ENCODE results near the gene RFPL2.
"Not testable (repeated sequence)": the region's sequence is repeated elsewhere in the genome, so short reads cannot be mapped to it uniquely, and the experiment has no call there.

The RFPL2 gene

GRCh38 chr22:32197553-32198226, 7.2 kb downstream of the RFPL2 start:
- peaks cover 58% of the 10 kb centered on the region for H3K27me3 Mint-ChIP-seq
- H3K4me1 Mint-ChIP-seq, ATAC-seq, H3K27ac Mint-ChIP-seq, H3K9me3 Mint-ChIP-seq, H3K4me3 Mint-ChIP-seq, H3K36me3 Mint-ChIP-seq: not testable (repeated sequence)

DNA sequence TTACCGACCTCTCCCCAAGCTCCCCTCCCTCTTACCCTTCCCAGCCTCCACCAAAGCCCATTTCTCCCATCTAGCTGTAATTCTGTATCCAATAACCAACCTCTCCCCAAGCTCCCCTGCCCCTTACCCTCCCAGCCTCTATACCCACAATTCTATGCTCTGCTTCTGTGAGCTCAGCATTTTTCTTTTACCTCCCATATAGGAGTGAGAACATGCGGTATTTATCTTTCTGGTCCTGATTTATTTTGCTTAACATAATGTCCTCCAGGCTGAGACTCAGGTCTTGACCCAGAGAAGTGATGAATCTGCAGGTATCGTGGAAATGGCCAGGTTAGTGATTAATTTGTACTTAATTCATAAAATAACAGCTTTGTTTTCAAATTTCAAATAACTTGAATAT, 9.0 kb downstream of the RFPL2 start:
- not testable (repeated sequence) for H3K4me1 Mint-ChIP-seq, H3K9me3 Mint-ChIP-seq, H3K36me3 Mint-ChIP-seq, H3K27ac Mint-ChIP-seq, H3K4me3 Mint-ChIP-seq, ATAC-seq
- H3K27me3 Mint-ChIP-seq: peaks cover 56% of the 10 kb centered on the region

- not testable (repeated sequence) for H3K27ac Mint-ChIP-seq, H3K36me3 Mint-ChIP-seq
- H3K27me3 Mint-ChIP-seq: peaks cover 44% of the 10 kb centered on the region
Observed at GRCh38 chr22:32193346-32193745, 11.5 kb downstream of the RFPL2 start.

GRCh38 chr22:32191021-32191420, 13.9 kb downstream of the RFPL2 start:
- not testable (repeated sequence) for ATAC-seq, H3K36me3 Mint-ChIP-seq, H3K4me3 Mint-ChIP-seq, H3K4me1 Mint-ChIP-seq, H3K27ac Mint-ChIP-seq, H3K9me3 Mint-ChIP-seq
- H3K27me3 Mint-ChIP-seq: peaks cover 37% of the 10 kb centered on the region

More at GRCh38 chr22:32193346-32193745, 11.5 kb downstream of the RFPL2 start:
- not testable (repeated sequence) for H3K4me3 Mint-ChIP-seq, H3K9me3 Mint-ChIP-seq, H3K4me1 Mint-ChIP-seq, ATAC-seq

GRCh38 chr22:32185821-32186220, 19.1 kb downstream of the RFPL2 start:
- Mint-ChIP-seq H3K4me1 (no peaks in the 10 kb centered on the region), H3K4me3 (no peak overlapping the region), H3K9me3 (no peaks in the 10 kb centered on the region), H3K27me3 (peaks cover 24% of the 10 kb centered on the region), H3K36me3 (no peaks in the 10 kb centered on the region), H3K27ac (no peak overlapping the region)
- no peak for ATAC-seq

- ATAC-seq: no peak
- no peaks in the 10 kb centered on the region for H3K36me3 Mint-ChIP-seq
- no peak overlapping the region for H3K4me3 Mint-ChIP-seq
- no peak overlapping the region for H3K27ac Mint-ChIP-seq
- peaks cover 20% of the 10 kb centered on the region for H3K27me3 Mint-ChIP-seq
- H3K4me1 Mint-ChIP-seq: no peaks in the 10 kb centered on the region
- no peaks in the 10 kb centered on the region for H3K9me3 Mint-ChIP-seq
Observed at GRCh38 chr22:32183625-32184024, 21.2 kb downstream of the RFPL2 start.

- Mint-ChIP-seq H3K36me3 (no peaks in the 10 kb centered on the region), H3K4me3 (no peak overlapping the region), H3K9me3 (no peaks in the 10 kb centered on the region), H3K4me1 (no peaks in the 10 kb centered on the region), H3K27ac (no peak overlapping the region), H3K27me3 (peaks cover 38% of the 10 kb centered on the region)
- no peak for ATAC-seq
Observed at GRCh38 chr22:32181043-32181442, 23.8 kb downstream of the RFPL2 start.

DNA sequence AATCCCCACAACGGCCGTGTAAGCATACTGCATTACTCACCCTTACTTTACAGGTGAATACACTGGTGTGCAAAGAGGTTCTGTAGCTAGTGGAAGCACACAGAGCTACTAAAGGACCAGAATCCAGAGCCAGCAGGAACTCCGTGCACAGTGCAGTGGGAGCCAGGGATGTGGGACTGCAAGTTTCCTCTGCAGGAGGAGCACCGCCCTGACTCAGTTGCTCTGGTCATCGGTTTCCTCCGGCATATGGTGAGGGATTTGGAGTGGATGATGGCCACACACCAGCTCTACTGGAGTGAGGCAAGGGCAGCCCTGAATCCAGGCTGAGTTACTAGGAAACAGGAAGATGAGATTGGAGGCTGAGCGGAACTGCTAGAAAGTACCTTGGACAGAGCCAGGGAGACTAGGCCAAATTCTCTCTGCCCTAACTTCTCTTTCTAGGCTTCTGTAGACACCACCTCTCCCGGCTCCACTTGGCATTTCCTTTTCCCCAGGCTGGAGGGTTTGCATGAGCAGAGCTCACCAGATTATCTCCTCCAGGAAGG, 27.6 kb downstream of the RFPL2 start:
- no peaks in the 10 kb centered on the region for H3K4me1 Mint-ChIP-seq
- no peak overlapping the region for H3K27ac Mint-ChIP-seq
- no peak for ATAC-seq
- H3K27me3 Mint-ChIP-seq: peaks cover 53% of the 10 kb centered on the region
- no peaks in the 10 kb centered on the region for H3K36me3 Mint-ChIP-seq
- H3K4me3 Mint-ChIP-seq: no peak overlapping the region
- H3K9me3 Mint-ChIP-seq: no peaks in the 10 kb centered on the region

GRCh38 chr22:32175683-32176644, 28.9 kb downstream of the RFPL2 start:
- Mint-ChIP-seq H3K4me3 (no peak overlapping the region), H3K27me3 (peaks cover 53% of the 10 kb centered on the region), H3K4me1 (no peaks in the 10 kb centered on the region), H3K27ac (no peak overlapping the region), H3K9me3 (no peaks in the 10 kb centered on the region), H3K36me3 (no peaks in the 10 kb centered on the region)
- ATAC-seq: peak; percentile 6

DNA sequence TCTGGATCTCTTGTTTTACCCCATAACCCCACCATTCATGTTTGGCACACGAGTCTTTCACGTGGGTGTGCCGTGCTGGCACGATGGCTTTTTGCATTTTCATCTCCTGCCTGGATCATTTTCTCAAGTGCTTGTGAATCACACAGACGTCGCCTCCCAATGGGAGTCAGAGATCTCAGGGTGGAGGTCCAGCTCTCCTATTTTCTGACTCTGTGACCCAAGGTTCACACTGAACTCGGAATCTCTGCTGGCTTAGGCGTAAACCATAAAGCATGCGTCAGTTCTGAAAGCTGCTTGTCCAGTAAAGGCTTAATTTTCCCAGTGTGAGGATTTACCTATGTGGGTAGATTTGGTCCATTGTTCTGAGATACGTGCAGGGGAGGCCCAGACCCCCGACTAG, 29.8 kb downstream of the RFPL2 start:
- H3K4me3 Mint-ChIP-seq: no peak overlapping the region
- H3K4me1 Mint-ChIP-seq: no peaks in the 10 kb centered on the region
- H3K27me3 Mint-ChIP-seq: peaks cover 53% of the 10 kb centered on the region
- ATAC-seq: no peak
- no peaks in the 10 kb centered on the region for H3K36me3 Mint-ChIP-seq
- H3K9me3 Mint-ChIP-seq: no peaks in the 10 kb centered on the region
- no peak overlapping the region for H3K27ac Mint-ChIP-seq

GRCh38 chr22:32165681-32166080, 39.2 kb downstream of the RFPL2 start:
- no peaks in the 10 kb centered on the region for H3K9me3 Mint-ChIP-seq
- no peaks in the 10 kb centered on the region for H3K4me1 Mint-ChIP-seq
- H3K36me3 Mint-ChIP-seq: no peaks in the 10 kb centered on the region
- H3K4me3 Mint-ChIP-seq: no peak overlapping the region
- no peak for ATAC-seq
- no peak overlapping the region for H3K27ac Mint-ChIP-seq
- H3K27me3 Mint-ChIP-seq: peaks cover 17% of the 10 kb centered on the region

DNA sequence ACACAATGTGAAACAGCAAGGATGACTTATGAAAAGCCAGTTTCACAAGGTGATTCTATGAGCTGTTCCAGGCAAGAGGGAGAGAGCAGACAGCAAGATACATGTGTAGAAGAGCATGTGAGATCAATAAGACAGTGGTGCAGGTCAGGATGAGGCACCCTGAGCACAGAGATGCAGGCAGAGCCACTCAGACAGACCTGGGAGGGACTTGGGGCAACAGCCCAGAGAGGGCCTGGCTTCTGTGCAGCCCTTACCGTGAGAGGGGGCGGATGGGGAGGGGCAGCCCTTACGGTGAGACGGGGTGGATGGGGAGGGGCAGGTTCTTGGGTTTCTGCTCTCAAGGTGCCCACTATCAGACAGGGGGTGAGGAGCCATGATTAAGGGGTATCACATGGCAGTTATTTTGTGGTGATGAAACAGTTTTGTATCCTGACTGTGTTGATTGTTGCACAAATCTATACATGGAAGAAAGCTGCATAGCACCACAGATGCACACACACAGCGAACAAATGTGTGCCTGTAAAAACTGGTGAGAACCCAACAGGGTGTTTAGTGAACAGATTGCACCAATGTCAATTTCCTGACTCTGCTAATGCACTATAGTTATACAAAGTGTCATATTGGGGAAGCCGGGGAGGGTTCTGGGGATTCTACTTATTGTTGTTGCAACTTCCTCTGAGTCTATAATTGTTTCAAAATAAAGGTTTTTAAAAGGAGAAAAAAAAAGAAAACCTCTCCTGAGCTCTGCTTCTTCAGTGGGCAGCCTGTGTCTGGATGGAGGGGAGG, 40.6 kb downstream of the RFPL2 start:
- H3K36me3 Mint-ChIP-seq: no peaks in the 10 kb centered on the region
- H3K27me3 Mint-ChIP-seq: peaks cover 17% of the 10 kb centered on the region
- H3K4me3 Mint-ChIP-seq: no peak overlapping the region
- ATAC-seq: peak; percentile 50
- H3K9me3 Mint-ChIP-seq: no peaks in the 10 kb centered on the region
- H3K4me1 Mint-ChIP-seq: no peaks in the 10 kb centered on the region
- H3K27ac Mint-ChIP-seq: no peak overlapping the region

- not testable (repeated sequence) for H3K36me3 Mint-ChIP-seq, ATAC-seq
Observed at GRCh38 chr22:32160411-32160810, 44.5 kb downstream of the RFPL2 start.

GRCh38 chr22:32158712-32159533, 46.0 kb downstream of the RFPL2 start, which contains the start of gene C22orf42:
C22orf42 (minus strand) TSS chr22:32159303; CDS start chr22:32159215, 88 bp downstream.
- ATAC-seq: no peak
- Mint-ChIP-seq H3K36me3 (no peaks in the 10 kb centered on the region), H3K4me3 (no peak within 1 kb of the TSS), H3K27ac (no peak within 1 kb of the TSS), H3K4me1 (no peaks in the 10 kb centered on the region), H3K27me3 (no peaks in the 10 kb centered on the region), H3K9me3 (no peaks in the 10 kb centered on the region)

More at GRCh38 chr22:32160411-32160810, 44.5 kb downstream of the RFPL2 start:
- not testable (repeated sequence) for H3K9me3 Mint-ChIP-seq, H3K4me1 Mint-ChIP-seq, H3K4me3 Mint-ChIP-seq, H3K27me3 Mint-ChIP-seq, H3K27ac Mint-ChIP-seq

All from stimulated activated memory B cell treated with anti-CD40 and anti-IgM and Interleukin-4, amounts not matched to agents 10 μg/mL and 1 μg/mL and 100 μg/mL, for 72 hours (primary cell).